Caco-2 (cell line): Measurements from ENCODE around the gene SLC8A2. TPM values are rescaled to one million over a fixed set of nuclear protein-coding genes. Genes with fewer than 3 reads are reported as not detected.

Source experiments
- BruUV-seq: library from RNA; stranded (reverse); fragments of 400-500 nt; replicated peaks from 2 replicates; lab custom pipeline; 2021; lab: Mats Ljungman, UMichigan
- CTCF ChIA-PET: fragments of 300-600 bp; sonication (Branson Sonifier 250); formaldehyde crosslinking; loops from one replicate; lab custom pipeline; 2022; ENCODE audit warnings: antibody characterized with exemption; lab: Charles Lee
- POLR2A ChIA-PET: fragments of 300-600 bp; sonication (Branson Sonifier 250); formaldehyde crosslinking; loops from one replicate; lab custom pipeline; 2022; ENCODE audit warnings: antibody characterized with exemption; lab: Charles Lee
- DNase-seq, 2 experiments: peaks; one replicate each; pipeline versions ENCODE4 v3.0.0 to v3.0.0-alpha.2; 2020 to 2022
- H3K27me3 ChIP-seq: replicated peaks from 2 replicates; pipeline ENCODE4 v1.6.0; 2011; ENCODE audit warnings: low read length; ENCODE audit not compliant: control insufficient read depth, insufficient read depth
- H3K36me3 ChIP-seq: 2 replicates; pipeline ENCODE4 v1.5.1; 2011; ENCODE audit warnings: low read length; ENCODE audit not compliant: control insufficient read depth, insufficient read depth
- H3K4me1 ChIP-seq: fragments of 250-450 bp; sonication (Bioruptor Pico); 2 replicates; pipeline ENCODE4 v1.5.1; 2020; ENCODE audit warnings: mild to moderate bottlenecking
- H3K4me3 ChIP-seq: 2 replicates; pipeline ENCODE4 v1.5.1; 2011; ENCODE audit warnings: low read depth, mild to moderate bottlenecking, control low read depth, low read length
- H3K9me3 ChIP-seq: fragments of 250-450 bp; sonication (Bioruptor Pico); 2 replicates; pipeline ENCODE4 v1.5.1; 2020; ENCODE audit warnings: mild to moderate bottlenecking, moderate library complexity
- H3K27ac Mint-ChIP-seq: one replicate; pipeline ENCODE4 v1.8.0; 2022; ENCODE audit warnings: mixed read lengths; ENCODE audit not compliant: unreplicated experiment
- H3K27me3 Mint-ChIP-seq: one replicate; pipeline ENCODE4 v1.8.0; 2022; ENCODE audit warnings: mixed read lengths; ENCODE audit not compliant: insufficient read depth, unreplicated experiment
- H3K36me3 Mint-ChIP-seq: one replicate; pipeline ENCODE4 v1.8.0; 2022; ENCODE audit warnings: mild to moderate bottlenecking, mixed read lengths; ENCODE audit not compliant: insufficient read depth, unreplicated experiment
- H3K4me1 Mint-ChIP-seq: one replicate; pipeline ENCODE4 v1.8.0; 2022; ENCODE audit warnings: low read depth, mixed read lengths; ENCODE audit not compliant: unreplicated experiment
- H3K4me3 Mint-ChIP-seq: one replicate; pipeline ENCODE4 v1.8.0; 2022; ENCODE audit warnings: mild to moderate bottlenecking, moderate library complexity, mixed read lengths; ENCODE audit not compliant: unreplicated experiment
- H3K9me3 Mint-ChIP-seq: one replicate; pipeline ENCODE4 v1.8.0; 2022; ENCODE audit warnings: mixed read lengths; ENCODE audit not compliant: unreplicated experiment
- intact Hi-C: fragments of 100-400 bp; cut with micrococcal nuclease; formaldehyde crosslinking; loops from one replicate; pipeline ENCODE4 v1.10.0; 2022; ENCODE audit not compliant: unreplicated experiment
- total RNA-seq: library from RNA; stranded (reverse); gene quantifications from 2 replicates; pipeline ENCODE4 v1.2.3, GENCODE V29; 2022
- TF ChIP-seq, protein P1 (sequence below), 2 experiments: fragments of 200-600 bp in 1 of 2; IDR thresholded peaks; 1 replicate in 1 of 2; 2 replicates in 1 of 2; pipeline versions ENCODE4 v1.5.1 to v1.8.0; 2011 to 2022; ENCODE audit warnings: antibody characterized with exemption in 1 of 2, control low read depth in 1 of 2, inconsistent platforms in 1 of 2, low read depth in 1 of 2, low read length in 1 of 2, mild to moderate bottlenecking in 1 of 2, moderate library complexity in 1 of 2; ENCODE audit not compliant: insufficient read depth in 1 of 2, severe bottlenecking in 1 of 2, unreplicated experiment in 1 of 2

The SLC8A2 gene
- total RNA-seq, 1 experiment from 2014 or later: 1.2 TPM

DNA sequence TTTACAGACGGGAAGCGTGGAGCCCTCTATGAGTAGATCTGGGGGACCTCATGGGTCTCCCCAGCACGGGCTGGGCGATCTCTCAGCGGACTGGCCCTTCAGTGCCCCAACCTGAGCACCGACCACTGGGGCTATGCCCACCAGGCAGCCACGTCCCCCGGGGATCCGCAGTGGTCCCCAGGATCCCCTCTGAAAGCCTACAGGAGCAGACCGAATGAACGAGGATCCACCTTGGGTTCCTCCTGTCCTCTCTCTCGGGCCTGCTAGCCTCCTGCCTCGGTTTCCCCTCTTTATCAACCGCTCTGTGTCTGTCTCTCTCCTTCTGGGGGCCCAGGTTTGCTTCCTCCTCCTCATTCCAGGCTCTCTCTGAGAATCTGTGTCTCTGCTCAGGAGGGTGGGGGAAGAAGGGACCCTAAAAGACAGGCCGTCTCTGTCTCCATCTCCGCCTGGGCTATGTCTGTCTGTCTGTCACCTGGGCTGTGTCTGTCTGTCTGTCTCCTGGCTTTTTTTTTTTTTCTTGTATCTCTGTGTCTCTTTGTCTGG lies 50.4 kb downstream of the SLC8A2 start:
- no peak for DNase-seq
- BruUV-seq: no TSS peak
- peaks cover 33% of the 10 kb centered on the region for H3K27me3 Mint-ChIP-seq
- Histone ChIP-seq H3K9me3 (no peaks in the 10 kb centered on the region), H3K36me3 (no peaks in the 10 kb centered on the region), H3K27me3 (peaks cover 8% of the 10 kb centered on the region), H3K4me3 (no peak overlapping the region), H3K4me1 (no peaks in the 10 kb centered on the region)
- ChIA-PET POLR2A (no interaction called here), CTCF (no interaction called here)
- peaks cover 5% of the 10 kb centered on the region for H3K36me3 Mint-ChIP-seq
- intact Hi-C loops: loop anchor here (10.0 kb wide), 1 partner anchor 77 kb away; the partner anchor contains the start of gene DHX34
- H3K4me3 Mint-ChIP-seq: no peak overlapping the region
- peaks cover 30% of the 10 kb centered on the region for H3K4me1 Mint-ChIP-seq
- TF ChIP-seq, protein P1, sequence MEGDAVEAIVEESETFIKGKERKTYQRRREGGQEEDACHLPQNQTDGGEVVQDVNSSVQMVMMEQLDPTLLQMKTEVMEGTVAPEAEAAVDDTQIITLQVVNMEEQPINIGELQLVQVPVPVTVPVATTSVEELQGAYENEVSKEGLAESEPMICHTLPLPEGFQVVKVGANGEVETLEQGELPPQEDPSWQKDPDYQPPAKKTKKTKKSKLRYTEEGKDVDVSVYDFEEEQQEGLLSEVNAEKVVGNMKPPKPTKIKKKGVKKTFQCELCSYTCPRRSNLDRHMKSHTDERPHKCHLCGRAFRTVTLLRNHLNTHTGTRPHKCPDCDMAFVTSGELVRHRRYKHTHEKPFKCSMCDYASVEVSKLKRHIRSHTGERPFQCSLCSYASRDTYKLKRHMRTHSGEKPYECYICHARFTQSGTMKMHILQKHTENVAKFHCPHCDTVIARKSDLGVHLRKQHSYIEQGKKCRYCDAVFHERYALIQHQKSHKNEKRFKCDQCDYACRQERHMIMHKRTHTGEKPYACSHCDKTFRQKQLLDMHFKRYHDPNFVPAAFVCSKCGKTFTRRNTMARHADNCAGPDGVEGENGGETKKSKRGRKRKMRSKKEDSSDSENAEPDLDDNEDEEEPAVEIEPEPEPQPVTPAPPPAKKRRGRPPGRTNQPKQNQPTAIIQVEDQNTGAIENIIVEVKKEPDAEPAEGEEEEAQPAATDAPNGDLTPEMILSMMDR (IDR thresholded peaks at IDR 0.05; ENCODE audit: insufficient read depth in 1 of 2, low read depth in 1 of 2, low read length in 1 of 2, severe bottlenecking in 1 of 2, unreplicated experiment in 1 of 2): no peak
- H3K27ac Mint-ChIP-seq: no peak overlapping the region
- no peaks in the 10 kb centered on the region for H3K9me3 Mint-ChIP-seq

DNA sequence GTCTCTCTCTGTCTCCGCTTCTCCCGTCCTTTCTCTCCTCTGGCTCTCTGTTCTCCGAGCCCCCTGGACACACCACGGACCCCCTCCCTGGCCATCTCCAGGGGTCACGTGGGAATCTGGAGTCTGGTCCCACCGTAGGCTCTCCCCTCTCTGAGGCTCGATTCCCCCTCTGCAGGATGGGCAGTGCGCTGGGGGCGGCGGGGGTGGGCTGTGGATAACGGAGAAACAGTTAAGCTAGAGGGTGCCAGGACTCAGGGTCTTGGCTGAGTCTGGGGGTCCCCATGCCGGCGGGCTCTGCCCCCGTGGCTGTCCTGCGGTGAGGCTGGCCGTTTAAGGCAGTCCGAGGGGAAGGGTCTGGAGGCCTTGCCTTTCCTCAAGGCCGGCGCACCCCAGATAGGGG lies 51.9 kb downstream of the SLC8A2 start:
- H3K4me1 ChIP-seq: no peaks in the 10 kb centered on the region
- peaks cover 33% of the 10 kb centered on the region for H3K27me3 Mint-ChIP-seq
- no peak overlapping the region for H3K4me3 ChIP-seq
- peaks cover 8% of the 10 kb centered on the region for H3K27me3 ChIP-seq
- TF ChIP-seq, protein P1 (IDR thresholded peaks at IDR 0.05; ENCODE audit: insufficient read depth in 1 of 2, low read depth in 1 of 2, low read length in 1 of 2, severe bottlenecking in 1 of 2, unreplicated experiment in 1 of 2): no peak
- H3K27ac Mint-ChIP-seq: no peak overlapping the region
- DNase-seq: no peak
- H3K9me3 ChIP-seq: no peaks in the 10 kb centered on the region
- H3K36me3 ChIP-seq: no peaks in the 10 kb centered on the region
- peaks cover 36% of the 10 kb centered on the region for H3K4me1 Mint-ChIP-seq
- no peaks in the 10 kb centered on the region for H3K9me3 Mint-ChIP-seq
- ChIA-PET CTCF (interaction anchor here (0.6 kb wide), 1 partner anchor 64 kb away, joined by 3 read pairs; the partner anchor contains the start of gene KPTN), POLR2A (no interaction called here)
- intact Hi-C loops: loop anchor here (10.0 kb wide), 1 partner anchor 75 kb away; the partner anchor contains the start of gene DHX34
- H3K36me3 Mint-ChIP-seq: peaks cover 5% of the 10 kb centered on the region
- no TSS peak for BruUV-seq
- H3K4me3 Mint-ChIP-seq: no peak overlapping the region

DNA sequence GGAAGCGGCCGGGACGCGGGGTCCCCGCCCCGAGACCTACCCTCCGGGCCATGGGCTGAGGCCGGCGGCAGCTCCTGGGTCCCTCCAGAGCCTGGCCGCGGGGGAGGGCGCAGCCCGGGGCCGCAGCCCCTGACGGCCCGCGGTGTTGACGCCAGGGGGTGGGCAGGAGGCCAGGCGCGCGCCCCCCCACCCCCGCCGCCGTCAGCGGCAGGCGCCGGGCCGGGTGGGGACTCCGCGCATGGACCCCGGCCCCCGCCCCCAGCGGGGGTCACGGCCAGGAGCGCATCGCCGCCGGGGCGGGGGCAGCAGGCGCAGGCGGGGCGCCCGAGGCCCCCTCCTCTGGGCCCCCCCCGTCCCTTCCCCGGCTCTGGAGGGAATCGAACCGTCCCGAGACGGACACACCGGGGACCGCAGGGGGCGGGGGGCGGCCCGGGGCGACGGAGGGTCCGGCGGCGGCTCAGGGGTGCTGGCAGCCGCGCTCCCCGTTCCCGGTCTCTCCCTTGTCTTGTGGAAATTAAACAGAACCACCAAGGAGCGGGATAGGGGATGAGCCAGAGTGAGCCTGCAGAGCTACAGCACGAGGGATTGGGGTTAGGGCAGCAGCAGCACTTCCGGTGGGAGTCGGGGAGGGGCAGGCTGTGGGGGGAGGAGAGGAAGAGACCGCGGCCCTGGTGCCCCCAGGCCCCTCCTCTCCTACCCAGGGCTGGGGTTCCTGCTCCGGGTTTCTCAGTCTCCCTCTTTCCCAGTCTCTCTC lies 52.5 kb downstream of the SLC8A2 start, which contains the start of gene MEIS3:
Gene MEIS3 (minus strand): TSS at position 498 of the 754 bp plus-strand sequence. CDS start 446 bp downstream, at position 52.
- POLR2A ChIA-PET: no interaction called here
- no peak within 1 kb of the TSS for H3K27ac Mint-ChIP-seq

More for the DNA sequence above, 52.5 kb downstream of the SLC8A2 start, which contains the start of gene MEIS3:
- BruUV-seq: no TSS peak
- Mint-ChIP-seq H3K27me3 (peaks cover 33% of the 10 kb centered on the region), H3K4me3 (peak within 1 kb of the TSS; percentile 73), H3K4me1 (peaks cover 37% of the 10 kb centered on the region), H3K9me3 (no peaks in the 10 kb centered on the region), H3K36me3 (peaks cover 5% of the 10 kb centered on the region)
- intact Hi-C loops: no loop called here
- peak in 1 of 2 experiments; percentile 34 for DNase-seq
- CTCF ChIA-PET: interaction anchor here (1.0 kb wide), 1 partner anchor 9 kb away, joined by 9 read pairs; no protein-coding TSS in a partner anchor
- Histone ChIP-seq H3K36me3 (no peaks in the 10 kb centered on the region), H3K4me3 (peak within 1 kb of the TSS; percentile 53), H3K9me3 (no peaks in the 10 kb centered on the region), H3K4me1 (no peaks in the 10 kb centered on the region), H3K27me3 (peaks cover 8% of the 10 kb centered on the region)
- TF ChIP-seq, protein P1 (IDR thresholded peaks at IDR 0.05; ENCODE audit: insufficient read depth in 1 of 2, low read depth in 1 of 2, low read length in 1 of 2, severe bottlenecking in 1 of 2, unreplicated experiment in 1 of 2): no peak
